GM11168 (cell line): ENCODE measurements around the gene CSF1.
"Not testable (repeated sequence)": the region's sequence is repeated elsewhere in the genome, so short reads cannot be mapped to it uniquely, and the experiment has no call there.

Experiments used
- in situ Hi-C: fragments of 300-500 bp; cut with MboI; formaldehyde crosslinking; loops from one replicate; pipeline ENCODE4 v1.12.0; 2022; ENCODE audit warnings: low sequenced_read_pairs; ENCODE audit not compliant: unreplicated experiment

Gene CSF1

GRCh38 chr1:109910123-109910962, at the start of gene CSF1:
Gene CSF1, plus strand, starts transcription at chr1:109910849. Its CDS starts 175 bp downstream, at chr1:109911024.
- in situ Hi-C loops: no loop called here

DNA sequence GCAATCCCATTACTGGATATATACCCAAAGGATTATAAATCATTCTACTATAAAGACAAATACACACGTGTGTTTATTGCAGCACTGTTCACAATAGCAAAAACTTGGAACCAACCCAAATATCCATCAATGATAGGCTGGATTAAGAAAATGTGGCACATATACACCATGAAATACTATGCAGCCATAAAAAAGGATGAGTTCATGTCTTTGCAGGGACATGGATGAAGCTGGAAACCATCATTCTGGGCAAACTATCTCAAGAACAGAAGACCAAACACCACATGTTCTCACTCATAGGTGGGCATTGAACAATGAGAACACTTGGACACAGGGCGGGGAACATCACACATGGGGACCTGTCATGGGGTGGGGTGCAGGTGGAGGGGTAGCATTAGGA, 49.0 kb upstream of the CSF1 start:
- in situ Hi-C loops: not testable (repeated sequence)

- in situ Hi-C loops: no loop called here
Observed at GRCh38 chr1:109863667-109864046, 47.0 kb upstream of the CSF1 start.

DNA sequence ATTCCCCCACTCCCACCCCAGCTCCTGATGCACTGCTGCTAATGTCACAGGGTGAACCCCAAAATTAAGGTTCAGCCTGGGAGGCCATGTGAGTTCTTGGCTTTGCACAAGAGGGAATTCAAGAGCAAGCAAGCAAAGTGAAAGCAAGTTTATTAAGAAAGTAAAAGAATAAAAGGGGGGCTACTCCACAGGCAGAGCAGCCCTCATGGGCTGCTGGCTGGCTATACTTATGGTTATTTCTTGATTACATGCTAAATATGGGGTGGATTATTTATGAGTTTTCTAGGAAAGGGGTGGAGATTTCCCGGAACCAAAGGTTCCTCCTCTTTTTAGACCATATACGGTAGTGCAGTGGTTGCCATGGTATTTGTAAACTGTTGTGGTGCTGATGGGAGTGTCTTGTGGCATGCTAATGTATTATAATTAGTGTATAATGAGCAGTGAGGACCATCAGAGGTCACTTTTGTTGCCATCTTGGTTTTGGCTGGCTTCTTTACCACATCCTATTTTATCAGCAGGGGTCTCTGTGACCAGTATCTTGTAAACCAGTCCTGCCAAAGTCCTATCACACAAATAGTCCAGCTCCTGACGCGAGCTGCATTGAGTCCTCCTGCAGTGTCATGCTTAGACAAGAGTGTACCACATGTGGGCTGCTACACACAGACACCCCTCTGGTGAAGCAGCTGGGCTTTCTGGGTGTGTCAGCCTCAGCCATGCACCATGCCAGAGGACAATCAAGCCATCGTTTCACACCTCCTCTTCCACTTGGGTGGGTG, 46.4 kb upstream of the CSF1 start:
- in situ Hi-C loops: no loop called here

DNA sequence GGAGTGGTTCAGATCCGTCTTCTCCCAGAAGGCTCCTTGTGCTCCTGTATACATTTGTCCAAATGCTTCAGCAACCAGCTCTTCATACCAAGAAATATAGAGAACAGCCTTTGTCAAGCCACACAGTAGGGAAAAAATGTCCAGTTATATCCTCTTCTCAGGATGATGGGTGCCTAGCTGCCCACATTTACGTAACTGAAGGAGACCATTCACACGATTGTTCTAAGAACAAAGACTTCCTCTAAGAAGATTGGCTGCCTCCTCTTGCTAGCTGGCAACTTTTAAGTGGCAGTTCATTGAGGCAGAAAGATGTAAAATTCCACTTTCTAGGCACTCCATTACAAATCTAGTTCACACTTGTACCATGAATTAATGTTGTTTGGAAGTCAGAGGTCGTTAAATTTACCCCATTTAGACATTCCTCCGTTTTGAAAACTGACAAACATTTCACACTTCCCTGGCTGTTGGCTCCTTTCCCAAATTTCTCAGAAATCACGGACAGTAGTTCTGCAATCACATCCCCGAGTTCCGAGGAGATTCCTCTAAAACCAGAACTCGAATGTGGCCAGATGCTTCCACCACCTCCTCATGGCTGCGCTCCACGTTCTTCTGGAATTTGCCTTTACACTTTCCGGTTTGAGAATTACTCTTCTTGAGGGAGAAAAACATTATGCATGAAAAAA, 45.6 kb upstream of the CSF1 start:
- in situ Hi-C loops: no loop called here

DNA sequence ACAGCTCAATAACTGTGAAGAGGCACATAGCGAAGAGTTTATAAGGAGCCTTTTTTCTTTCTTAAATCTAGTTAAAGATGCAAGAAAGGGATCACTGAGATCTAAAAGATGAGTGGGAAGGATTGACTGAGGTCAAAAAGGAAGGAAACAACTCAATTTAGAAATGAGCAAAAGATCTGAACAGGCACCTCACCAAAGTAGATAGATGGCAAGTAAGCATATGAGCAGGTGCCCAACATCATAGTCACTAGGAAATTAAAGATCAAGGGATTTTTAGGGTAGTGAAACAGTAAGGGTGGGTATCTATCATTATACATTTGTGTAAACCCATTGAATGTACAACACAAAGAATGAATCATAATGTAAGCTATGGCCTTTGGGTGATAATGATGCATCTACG, 44.6 kb upstream of the CSF1 start:
- in situ Hi-C loops: no loop called here

GRCh38 chr1:109873278-109874175, 37.1 kb upstream of the CSF1 start:
- in situ Hi-C loops: no loop called here

- in situ Hi-C loops: no loop called here
Observed at GRCh38 chr1:109874445-109874844, 36.2 kb upstream of the CSF1 start.

- in situ Hi-C loops: no loop called here
Observed at GRCh38 chr1:109875874-109876273, 34.8 kb upstream of the CSF1 start.

DNA sequence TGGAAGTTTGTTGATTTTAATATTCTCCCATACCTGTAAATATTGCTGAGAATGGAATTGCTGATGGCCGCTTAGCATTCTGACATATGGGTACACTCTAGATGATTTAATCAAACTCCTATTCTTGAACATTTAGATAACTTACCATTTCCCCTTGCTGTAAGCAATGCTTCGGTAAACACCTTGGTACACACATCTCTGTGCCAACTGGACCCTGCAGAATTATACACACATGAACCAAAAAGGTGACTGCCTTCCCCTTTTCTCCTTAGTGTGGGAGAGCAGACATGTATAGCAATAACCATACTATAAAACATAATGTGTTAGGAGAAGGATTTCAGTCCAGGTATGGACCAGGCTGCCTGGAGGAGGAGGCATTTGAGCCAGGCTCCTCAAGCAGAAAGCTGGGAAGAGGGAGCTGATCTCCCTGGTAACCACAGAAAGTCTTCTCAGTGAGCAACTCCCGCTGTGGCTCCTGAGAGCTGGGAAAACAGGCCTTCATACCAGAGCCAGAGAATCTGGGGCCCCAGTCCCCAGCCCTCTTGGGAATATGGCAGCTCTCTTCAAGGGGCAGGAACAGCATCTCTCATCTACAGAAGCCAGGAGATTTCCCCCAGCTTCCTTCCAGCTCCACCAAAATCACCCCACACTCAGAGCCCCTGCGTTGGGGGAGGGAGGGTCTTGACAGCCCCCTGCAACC, 33.9 kb upstream of the CSF1 start:
- in situ Hi-C loops: no loop called here

DNA sequence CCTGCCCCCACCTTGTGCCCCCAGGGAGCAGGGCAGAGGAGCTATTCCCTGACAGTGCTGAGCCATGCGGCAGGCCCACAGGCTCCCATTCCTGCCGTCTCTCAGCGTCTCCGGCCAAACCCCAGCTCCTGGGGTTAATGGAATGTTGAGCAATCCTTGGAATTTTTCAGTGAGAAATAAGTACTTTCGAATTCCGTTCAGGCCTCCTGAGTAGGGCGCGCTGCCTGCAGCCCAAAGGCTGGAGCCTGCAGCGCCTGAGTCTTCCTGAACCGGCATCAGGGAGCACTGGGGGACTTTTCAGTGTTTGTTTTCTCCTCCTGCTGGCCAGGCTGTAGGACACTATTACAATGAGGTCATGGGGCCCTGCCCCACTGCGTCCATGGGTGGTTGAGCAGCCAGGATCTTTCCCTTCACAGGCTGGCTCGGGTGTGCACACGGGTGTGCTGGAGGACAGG, 33.3 kb upstream of the CSF1 start:
- in situ Hi-C loops: no loop called here

GRCh38 chr1:109877776-109878175, 32.9 kb upstream of the CSF1 start:
- in situ Hi-C loops: no loop called here

DNA sequence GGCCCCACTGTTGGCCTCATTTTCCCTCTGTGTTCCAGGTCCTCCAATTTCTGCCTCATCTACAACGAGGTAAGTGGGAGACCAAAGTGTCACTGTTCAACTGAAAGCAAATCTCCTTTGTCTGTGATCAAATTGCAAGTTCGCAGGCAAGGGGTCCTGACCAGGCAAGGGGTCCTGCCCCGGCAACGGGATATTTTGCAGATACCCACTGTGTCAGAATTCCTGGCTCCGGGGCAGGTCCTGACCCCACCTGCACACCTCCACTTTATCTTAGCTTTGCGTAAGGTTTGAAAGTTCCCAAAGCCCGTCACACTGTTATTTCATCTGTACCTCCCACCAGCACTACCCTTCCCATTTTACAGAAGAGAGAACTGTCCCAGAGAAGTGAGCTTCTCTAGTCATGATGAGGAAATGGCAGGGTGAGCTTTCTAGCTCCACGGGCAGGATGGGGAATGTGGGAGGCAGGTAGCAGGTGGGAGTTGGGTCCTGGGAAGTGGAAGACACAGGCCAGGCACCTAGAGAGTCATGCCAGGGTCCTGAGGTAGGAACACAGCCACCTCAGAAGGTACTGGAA, 32.0 kb upstream of the CSF1 start:
- in situ Hi-C loops: no loop called here

GRCh38 chr1:109879371-109879770, 31.3 kb upstream of the CSF1 start:
- in situ Hi-C loops: not testable (repeated sequence)

- in situ Hi-C loops: no loop called here
Observed at GRCh38 chr1:109879881-109880525, 30.6 kb upstream of the CSF1 start.

DNA sequence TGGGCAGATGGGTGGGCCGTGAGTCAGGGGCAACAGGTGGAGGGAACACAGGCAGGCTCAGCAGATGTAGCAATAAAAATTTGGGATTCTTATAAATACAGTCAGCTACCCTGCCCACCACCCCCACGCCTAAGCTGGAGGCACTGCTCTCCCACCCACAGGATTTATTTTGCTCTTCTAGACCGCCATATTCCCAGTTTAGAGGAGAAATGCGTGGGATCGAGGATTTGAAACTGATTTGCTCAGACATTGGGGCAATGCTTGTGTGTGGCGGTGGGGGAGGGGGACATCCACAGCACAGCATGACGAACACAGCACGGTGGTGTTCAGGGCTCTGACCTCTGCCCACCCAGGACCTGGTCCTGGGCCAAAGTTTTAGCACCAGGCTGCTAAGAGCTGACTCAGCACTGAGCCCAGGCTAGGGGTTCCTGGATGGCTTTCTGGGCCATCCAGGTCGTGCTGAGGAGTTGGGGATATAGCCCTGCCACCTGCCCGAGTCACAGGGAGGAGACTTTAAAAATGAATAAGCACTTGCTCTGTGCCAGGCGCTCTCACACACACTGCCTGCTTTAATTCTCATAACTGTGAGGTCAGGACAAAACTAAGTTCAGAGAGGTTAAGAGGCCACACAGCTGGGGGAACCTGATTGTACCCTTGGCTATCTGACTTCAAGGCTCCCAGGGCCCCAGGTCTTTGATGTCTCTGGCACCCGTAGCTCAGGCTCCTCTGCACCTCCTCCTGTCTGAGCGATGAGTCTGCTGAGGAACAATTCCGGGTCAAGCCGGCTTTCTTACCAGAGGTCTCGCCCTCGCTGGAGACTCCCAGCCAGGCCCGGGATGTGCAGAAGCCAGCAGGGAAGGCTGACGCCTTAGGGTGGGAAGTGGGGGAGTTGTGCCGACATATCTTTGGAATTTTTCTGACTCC, 29.4 kb upstream of the CSF1 start:
- in situ Hi-C loops: no loop called here

GRCh38 chr1:109881906-109882287, 28.8 kb upstream of the CSF1 start:
- in situ Hi-C loops: no loop called here
